Progenitor cell of endocrine pancreas (in vitro differentiated cells): ENCODE data around the gene MICU2. TPM values are rescaled to one million over a fixed set of nuclear protein-coding genes. Genes with fewer than 3 reads are reported as not detected.

Experiments used
- DNase-seq: peaks from one replicate; pipeline ENCODE4 v3.0.0; 2021; ENCODE audit warnings: low spot score; ENCODE audit not compliant: unreplicated experiment
- H3K27ac Mint-ChIP-seq: 2 replicates; pipeline ENCODE4 v1.8.0; 2021; ENCODE audit warnings: mild to moderate bottlenecking, moderate library complexity, mixed read lengths
- H3K27me3 Mint-ChIP-seq: 2 replicates; pipeline ENCODE4 v1.8.0; 2021; ENCODE audit warnings: mixed read lengths
- H3K36me3 Mint-ChIP-seq: 2 replicates; pipeline ENCODE4 v1.8.0; 2022; ENCODE audit warnings: mixed read lengths; ENCODE audit not compliant: insufficient read depth
- H3K4me1 Mint-ChIP-seq: 2 replicates; pipeline ENCODE4 v1.8.0; 2021; ENCODE audit warnings: low read depth, mixed read lengths
- H3K4me3 Mint-ChIP-seq: 2 replicates; pipeline ENCODE4 v1.8.0; 2021; ENCODE audit warnings: low read depth, mild to moderate bottlenecking, moderate library complexity, mixed read lengths
- H3K9me3 Mint-ChIP-seq: 2 replicates; pipeline ENCODE4 v1.8.0; 2021; ENCODE audit warnings: low read depth, mixed read lengths
- total RNA-seq: library from RNA; stranded (reverse); gene quantifications from 2 replicates; pipeline ENCODE4 v1.2.1, GENCODE V29; 2021
- TF ChIP-seq, protein P1 (sequence below): fragments of 200-600 bp; sonication (generic); IDR thresholded peaks from one replicate; pipeline ENCODE4 v1.5.0; 2021; ENCODE audit warnings: antibody characterized with exemption, mild to moderate bottlenecking; ENCODE audit not compliant: unreplicated experiment

The MICU2 gene
- total RNA-seq, 1 donor from 2014 or later = 45.3 TPM

DNA sequence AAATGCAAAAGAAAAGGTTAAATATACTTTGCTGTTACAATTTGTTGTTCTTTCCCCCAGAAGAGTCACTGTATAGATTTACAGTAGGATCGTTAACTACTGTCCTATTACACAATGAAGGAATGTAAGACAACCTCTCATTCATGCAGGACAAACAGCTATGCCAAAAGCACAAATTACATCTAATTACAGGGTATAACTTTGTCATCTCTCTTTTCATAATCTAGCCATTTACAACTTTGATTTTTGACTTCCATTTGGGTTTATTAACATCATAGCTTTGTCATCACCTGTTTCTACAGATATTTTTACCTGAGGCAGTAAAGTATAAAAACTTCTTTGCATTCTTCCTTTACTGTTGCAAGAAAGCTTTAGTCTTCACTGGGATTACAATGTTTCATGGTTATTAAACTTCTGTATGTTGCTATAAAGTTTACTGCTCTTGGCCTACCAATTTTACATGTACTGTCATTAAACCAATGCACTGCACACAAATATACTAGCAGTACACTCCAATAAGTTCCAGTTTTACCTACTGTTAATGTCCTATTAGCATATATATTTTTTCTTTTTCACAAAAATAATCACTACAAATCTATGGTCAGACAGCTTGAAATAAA lies 18.9 kb downstream of the MICU2 start:
- TF ChIP-seq, protein P1, sequence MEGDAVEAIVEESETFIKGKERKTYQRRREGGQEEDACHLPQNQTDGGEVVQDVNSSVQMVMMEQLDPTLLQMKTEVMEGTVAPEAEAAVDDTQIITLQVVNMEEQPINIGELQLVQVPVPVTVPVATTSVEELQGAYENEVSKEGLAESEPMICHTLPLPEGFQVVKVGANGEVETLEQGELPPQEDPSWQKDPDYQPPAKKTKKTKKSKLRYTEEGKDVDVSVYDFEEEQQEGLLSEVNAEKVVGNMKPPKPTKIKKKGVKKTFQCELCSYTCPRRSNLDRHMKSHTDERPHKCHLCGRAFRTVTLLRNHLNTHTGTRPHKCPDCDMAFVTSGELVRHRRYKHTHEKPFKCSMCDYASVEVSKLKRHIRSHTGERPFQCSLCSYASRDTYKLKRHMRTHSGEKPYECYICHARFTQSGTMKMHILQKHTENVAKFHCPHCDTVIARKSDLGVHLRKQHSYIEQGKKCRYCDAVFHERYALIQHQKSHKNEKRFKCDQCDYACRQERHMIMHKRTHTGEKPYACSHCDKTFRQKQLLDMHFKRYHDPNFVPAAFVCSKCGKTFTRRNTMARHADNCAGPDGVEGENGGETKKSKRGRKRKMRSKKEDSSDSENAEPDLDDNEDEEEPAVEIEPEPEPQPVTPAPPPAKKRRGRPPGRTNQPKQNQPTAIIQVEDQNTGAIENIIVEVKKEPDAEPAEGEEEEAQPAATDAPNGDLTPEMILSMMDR = no peak
- H3K4me3 Mint-ChIP-seq = no peak overlapping the region
- peaks cover 2% of the 10 kb centered on the region for H3K4me1 Mint-ChIP-seq
- no peaks in the 10 kb centered on the region for H3K27me3 Mint-ChIP-seq
- DNase-seq = no peak
- no peak overlapping the region for H3K27ac Mint-ChIP-seq
- H3K9me3 Mint-ChIP-seq = peaks cover 14% of the 10 kb centered on the region
- H3K36me3 Mint-ChIP-seq = peaks cover 20% of the 10 kb centered on the region

DNA sequence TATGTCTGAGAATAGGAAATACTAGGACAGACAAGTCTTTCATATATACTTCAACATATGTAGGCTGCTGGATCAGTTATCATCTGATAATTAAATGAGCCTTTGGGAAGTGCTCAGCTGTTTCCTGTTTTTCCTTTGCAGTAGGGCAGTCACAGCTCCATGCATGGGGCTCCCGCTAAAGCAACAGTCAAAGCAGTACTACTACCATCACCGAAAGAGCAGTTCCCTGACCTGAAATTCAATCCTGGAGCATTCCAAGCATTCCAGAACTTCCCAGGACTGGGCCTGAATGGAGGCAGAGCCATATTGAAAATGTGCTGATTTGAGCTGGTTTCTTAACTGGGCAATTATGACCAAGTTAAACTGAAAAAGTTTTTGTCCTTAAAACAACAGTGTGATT lies 20.5 kb downstream of the MICU2 start:
- Mint-ChIP-seq H3K4me3 (no peak overlapping the region), H3K36me3 (peaks cover 12% of the 10 kb centered on the region), H3K27ac (no peak overlapping the region), H3K27me3 (no peaks in the 10 kb centered on the region), H3K9me3 (peaks cover 6% of the 10 kb centered on the region), H3K4me1 (no peaks in the 10 kb centered on the region)
- DNase-seq = no peak
- TF ChIP-seq, protein P1 = no peak

GRCh38 chr13:21580736-21581135 lies 23.2 kb downstream of the MICU2 start:
- Mint-ChIP-seq H3K27ac (peak overlapping the region; percentile 53), H3K27me3 (no peaks in the 10 kb centered on the region), H3K4me3 (no peak overlapping the region), H3K36me3 (peaks cover 12% of the 10 kb centered on the region), H3K9me3 (peaks cover 6% of the 10 kb centered on the region), H3K4me1 (no peaks in the 10 kb centered on the region)
- no peak for DNase-seq
- TF ChIP-seq, protein P1 = no peak

DNA sequence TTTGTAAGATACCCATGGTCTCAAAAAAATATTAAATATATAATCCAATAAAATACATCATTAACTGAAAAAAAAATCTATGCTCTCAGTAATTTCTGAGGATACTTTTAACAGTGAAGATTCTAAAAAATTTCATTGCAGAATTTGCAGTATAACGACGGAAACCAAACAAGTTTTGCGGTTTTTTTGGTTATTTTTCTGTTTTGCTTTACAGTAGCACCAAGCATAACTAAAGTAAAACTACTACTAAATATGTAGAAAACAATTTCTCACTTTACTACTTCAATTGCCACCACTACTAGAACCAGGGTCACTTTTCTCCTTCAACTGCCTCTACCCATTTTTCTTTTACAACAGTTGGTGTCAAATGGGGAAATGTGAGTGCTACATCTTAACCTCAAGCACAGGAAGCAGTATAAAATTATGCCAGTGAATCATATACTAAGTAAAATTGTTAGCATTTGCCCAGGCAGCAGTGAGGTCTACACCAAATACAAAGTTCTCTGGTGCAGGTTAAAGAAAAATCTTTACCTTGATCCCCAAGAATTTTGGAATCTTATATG lies 24.1 kb downstream of the MICU2 start:
- no peak overlapping the region for H3K27ac Mint-ChIP-seq
- H3K27me3 Mint-ChIP-seq = no peaks in the 10 kb centered on the region
- DNase-seq = no peak
- peaks cover 6% of the 10 kb centered on the region for H3K9me3 Mint-ChIP-seq
- TF ChIP-seq, protein P1 = no peak
- H3K4me3 Mint-ChIP-seq = no peak overlapping the region
- peaks cover 12% of the 10 kb centered on the region for H3K36me3 Mint-ChIP-seq
- H3K4me1 Mint-ChIP-seq = no peaks in the 10 kb centered on the region

GRCh38 chr13:21578748-21579147 lies 25.2 kb downstream of the MICU2 start:
- H3K27ac Mint-ChIP-seq = no peak overlapping the region
- peaks cover 4% of the 10 kb centered on the region for H3K4me1 Mint-ChIP-seq
- no peak overlapping the region for H3K4me3 Mint-ChIP-seq
- H3K27me3 Mint-ChIP-seq = no peaks in the 10 kb centered on the region
- TF ChIP-seq, protein P1 = no peak
- peaks cover 12% of the 10 kb centered on the region for H3K36me3 Mint-ChIP-seq
- H3K9me3 Mint-ChIP-seq = peaks cover 6% of the 10 kb centered on the region
- no peak for DNase-seq
